NCI-H82 treated with DMSO at 0.1 percent for 48 hours (cell line): ENCODE measurements around the gene FOXB2.
"Not testable (repeated sequence)": the region's sequence is repeated elsewhere in the genome, so short reads cannot be mapped to it uniquely, and the experiment has no call there.

Experiments
- DNase-seq: peaks from one replicate; lab custom pipeline; 2025; ENCODE audit not compliant: unreplicated experiment; lab: John Stamatoyannopoulos, UW

The FOXB2 gene

DNA sequence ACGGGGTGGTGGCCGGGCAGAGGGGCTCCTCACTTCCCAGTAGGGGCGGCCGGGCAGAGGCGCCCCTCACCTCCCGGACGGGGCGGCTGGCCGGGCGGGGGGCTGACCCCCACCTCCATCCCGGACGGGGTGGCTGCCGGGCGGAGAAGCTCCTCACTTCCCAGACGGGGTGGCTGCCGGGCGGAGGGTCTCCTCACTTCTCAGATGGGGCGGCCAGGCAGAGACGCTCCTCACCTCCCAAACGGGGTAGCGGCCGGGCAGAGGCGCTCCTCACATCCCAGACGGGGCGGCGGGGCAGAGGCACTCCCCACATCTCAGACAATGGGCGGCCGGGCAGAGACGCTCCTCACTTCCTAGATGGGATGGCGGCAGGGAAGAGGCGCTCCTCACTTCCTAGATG, 41.2 kb downstream of the FOXB2 start:
- not testable (repeated sequence) for DNase-seq

DNA sequence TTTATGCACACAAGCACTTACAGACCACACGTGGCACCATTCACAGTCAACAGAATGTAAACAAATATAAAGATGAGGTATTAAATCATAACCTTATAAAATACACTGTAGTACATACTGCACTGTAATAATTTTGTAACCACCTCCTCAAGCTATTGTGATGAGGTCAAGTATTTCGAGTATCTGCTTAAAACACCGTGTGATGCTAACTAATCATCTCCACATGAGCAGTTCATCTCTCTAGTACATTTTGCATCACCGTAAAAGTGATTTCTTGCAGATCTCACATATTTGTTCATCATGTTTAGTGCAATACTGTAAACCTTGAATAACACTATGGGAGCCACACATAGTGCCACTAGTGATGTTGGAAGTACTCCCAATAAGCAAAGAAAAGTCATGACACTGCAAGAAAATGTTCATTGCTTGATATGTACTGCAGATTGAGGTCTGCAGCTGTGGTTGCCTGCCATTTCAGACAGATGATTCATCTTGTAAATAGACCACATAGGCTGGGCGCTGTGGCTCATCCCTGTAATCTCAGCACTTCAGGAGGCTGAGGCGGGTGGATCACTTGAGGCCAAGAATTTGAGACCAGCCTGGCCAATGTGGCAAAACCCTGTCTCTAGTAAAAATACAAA, 44.3 kb downstream of the FOXB2 start:
- DNase-seq, result no peak

DNA sequence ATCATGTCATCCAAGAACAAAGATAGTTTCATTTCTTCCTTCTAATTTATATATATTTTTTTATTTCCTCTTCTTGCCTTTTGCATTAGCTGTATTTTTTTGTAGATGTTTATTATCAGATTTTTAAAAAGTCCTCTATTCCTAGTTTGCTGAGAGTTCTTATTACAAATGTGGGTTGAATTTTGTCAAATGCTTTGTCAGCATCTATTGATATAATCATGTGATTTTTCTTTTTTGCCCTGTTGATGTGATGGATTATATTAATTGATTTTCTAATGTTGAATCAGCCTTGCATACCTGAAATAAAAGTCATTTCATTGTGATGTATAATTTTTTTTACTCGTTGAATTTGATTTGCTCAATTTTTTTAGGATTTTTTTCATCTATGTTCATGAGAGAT, 46.9 kb downstream of the FOXB2 start:
- no peak for DNase-seq
